HCT116 (cell line): ENCODE data around the gene ESPN. TPM values are rescaled to one million over a fixed set of nuclear protein-coding genes. Genes with fewer than 3 reads are reported as not detected.

ENCODE experiments used
- ATAC-seq: fragments of 200-7000 bp; cut with Tn5 transposase; 2 replicates; pipeline ENCODE4 v1.9.1; 2020; ENCODE audit warnings: mild to moderate bottlenecking, moderate library complexity
- BruUV-seq: library from RNA; stranded (reverse); fragments of 400-500 nt; replicated peaks from 2 replicates; lab custom pipeline; 2021; lab: Mats Ljungman, UMichigan
- CTCF ChIA-PET: fragments of 300-600 bp; sonication (Branson Sonifier 250); formaldehyde crosslinking; loops from one replicate; lab custom pipeline; 2021; ENCODE audit warnings: antibody characterized with exemption; lab: Charles Lee
- POLR2A ChIA-PET: fragments of 300-600, 350-600 bp; sonication (Branson Sonifier 250); formaldehyde crosslinking; loops from one replicate; lab custom pipeline; 2021; ENCODE audit warnings: antibody characterized with exemption; lab: Charles Lee
- RAD21 ChIA-PET, 2 experiments: fragments of 300-600 bp; sonication (Branson Sonifier 250); formaldehyde crosslinking; loops; one replicate each; lab custom pipeline; 2023; ENCODE audit warnings: low total read pairs in 2 of 2; ENCODE audit not compliant: uncharacterized antibody in 2 of 2, unreplicated experiment in 2 of 2, low non-redundant PET in 1 of 2; lab: Charles Lee
- DNase-seq: peaks from one replicate; pipeline ENCODE4 v3.0.0-alpha.2; 2010; ENCODE audit warnings: low read depth, low spot score
- H2AFZ ChIP-seq: fragments of 200-600 bp; shearing (Covaris generic), sonication (generic); 2 replicates; pipeline ENCODE4 v1.6.1; 2017; ENCODE audit warnings: low read depth, mixed run types, mixed read lengths, antibody characterized with exemption, low read length; ENCODE audit not compliant: poor library complexity, severe bottlenecking
- H3K27ac ChIP-seq: 2 replicates; pipeline ENCODE4 v1.5.1; 2012; ENCODE audit warnings: low read depth, low read length
- H3K27me3 ChIP-seq: fragments of 200-600 bp; sonication (generic); 2 replicates; pipeline ENCODE4 v1.6.1; 2016; ENCODE audit warnings: mixed run types, low read length, mixed read lengths; ENCODE audit not compliant: insufficient read depth
- H3K36me3 ChIP-seq, 2 experiments: fragments of 200-500 bp in 1 of 2; fragments of 200-600 bp in 1 of 2; sonication (Bioruptor generic) in 1 of 2; sonication (generic) in 1 of 2; 2 replicates each; pipeline versions ENCODE4 v1.5.1 to v1.6.1; 2014 to 2016; ENCODE audit warnings: low read length in 2 of 2, inconsistent platforms in 1 of 2, mixed read lengths in 1 of 2, mixed run types in 1 of 2; ENCODE audit not compliant: insufficient read depth in 2 of 2, control insufficient read depth in 1 of 2
- H3K4me1 ChIP-seq, 2 experiments: fragments of 200-600 bp in 1 of 2; sonication (generic) in 1 of 2; 2 replicates each; pipeline versions ENCODE4 v1.5.1 to v1.6.1; 2012 to 2017; ENCODE audit warnings: low read length in 2 of 2, inconsistent platforms in 1 of 2, mild to moderate bottlenecking in 1 of 2, mixed read lengths in 1 of 2, mixed run types in 1 of 2, moderate library complexity in 1 of 2; ENCODE audit not compliant: insufficient read depth in 2 of 2, control insufficient read depth in 1 of 2
- H3K4me2 ChIP-seq: fragments of 200-600 bp; sonication (generic); 2 replicates; pipeline ENCODE4 v1.6.1; 2017; ENCODE audit warnings: mixed run types, low read length, mixed read lengths
- H3K4me3 ChIP-seq, 2 experiments: fragments of 200-600 bp in 1 of 2; sonication (generic) in 1 of 2; replicated peaks in 1 of 2; 2 replicates each; pipeline ENCODE4 v1.5.1; 2011 to 2016; ENCODE audit warnings: low read length in 2 of 2, control low read depth in 1 of 2, low read depth in 1 of 2, mild to moderate bottlenecking in 1 of 2, mixed read lengths in 1 of 2, mixed run types in 1 of 2
- H3K79me2 ChIP-seq: fragments of 200-600 bp; sonication (generic); 2 replicates; pipeline ENCODE4 v1.6.1; 2017; ENCODE audit warnings: mild to moderate bottlenecking, mixed run types, low read length, moderate library complexity, mixed read lengths; ENCODE audit not compliant: insufficient read depth
- H3K9ac ChIP-seq: fragments of 200-600 bp; sonication (generic); 2 replicates; pipeline ENCODE4 v1.6.1; 2016; ENCODE audit warnings: low read length, mixed read lengths
- H3K9me2 ChIP-seq: fragments of 200-600 bp; sonication (generic), shearing (Covaris generic); 2 replicates; pipeline ENCODE4 v1.6.1; 2017; ENCODE audit warnings: mixed run types, mild to moderate bottlenecking, moderate library complexity; ENCODE audit not compliant: insufficient read depth
- H3K9me3 ChIP-seq, 2 experiments: fragments of 200-500 bp in 1 of 2; fragments of 200-600 bp in 1 of 2; sonication (Bioruptor generic) in 1 of 2; sonication (generic) in 1 of 2; 2 replicates each; pipeline ENCODE4 v1.6.1; 2014 to 2017; ENCODE audit warnings: low read length in 2 of 2, mixed read lengths in 2 of 2, inconsistent platforms in 1 of 2, low read depth in 1 of 2, mild to moderate bottlenecking in 1 of 2, mixed run types in 1 of 2, moderate library complexity in 1 of 2; ENCODE audit not compliant: control insufficient read depth in 1 of 2, insufficient read depth in 1 of 2
- H4K20me1 ChIP-seq: fragments of 200-600 bp; sonication (generic), shearing (Covaris generic); 2 replicates; pipeline ENCODE4 v1.6.1; 2017; ENCODE audit warnings: mixed run types, mild to moderate bottlenecking, moderate library complexity; ENCODE audit not compliant: insufficient read depth
- ATF3 ChIP-seq: IDR thresholded peaks from 2 replicates; pipeline ENCODE4 v1.6.1; 2012
- CBX3 ChIP-seq: IDR thresholded peaks from 2 replicates; pipeline ENCODE4 v1.6.1; 2012; ENCODE audit warnings: low read depth
- CTCF ChIP-seq, 3 experiments: fragments of 200-600 bp in 1 of 3; sonication (generic) in 1 of 3; IDR thresholded peaks in 2 of 3; conservative IDR thresholded peaks in 1 of 3; 2 replicates each; pipeline ENCODE4 v1.5.1; 2012 to 2017; ENCODE audit warnings: low read depth in 2 of 3, low read length in 2 of 3, antibody characterized with exemption in 1 of 3, borderline replicate concordance in 1 of 3, control low read depth in 1 of 3, mild to moderate bottlenecking in 1 of 3, mixed read lengths in 1 of 3, mixed run types in 1 of 3, moderate library complexity in 1 of 3; ENCODE audit not compliant: insufficient read depth in 1 of 3
- EZH2 ChIP-seq: fragments of 200-600 bp; sonication (generic); IDR thresholded peaks from 2 replicates; pipeline ENCODE4 v1.6.1; 2017; ENCODE audit warnings: antibody characterized with exemption, mixed run types
- FOSL1 ChIP-seq: IDR thresholded peaks from 2 replicates; pipeline ENCODE4 v1.6.1; 2012; ENCODE audit warnings: low read depth
- MAX ChIP-seq: IDR thresholded peaks from 2 replicates; pipeline ENCODE4 v1.6.1; 2012
- POLR2A ChIP-seq: IDR thresholded peaks from 2 replicates; pipeline ENCODE4 v1.7.0; 2011; ENCODE audit warnings: borderline replicate concordance; ENCODE audit not compliant: insufficient read depth, insufficient read length; ENCODE audit errors: extremely low read depth
- POLR2AphosphoS5 ChIP-seq: IDR thresholded peaks from 2 replicates; pipeline ENCODE4 v1.6.1; 2011; ENCODE audit warnings: mild to moderate bottlenecking, low read depth, low read length, moderate library complexity
- RAD21 ChIP-seq: IDR thresholded peaks from 2 replicates; pipeline ENCODE4 v1.6.1; 2012; ENCODE audit warnings: low read depth, mild to moderate bottlenecking
- REST ChIP-seq: IDR thresholded peaks from 2 replicates; pipeline ENCODE4 v1.6.1; 2012; ENCODE audit warnings: low read depth
- SP1 ChIP-seq: IDR thresholded peaks from 2 replicates; pipeline ENCODE4 v1.6.1; 2012; ENCODE audit warnings: low read depth
- TCF7L2 ChIP-seq: IDR thresholded peaks from 2 replicates; pipeline ENCODE4 v1.7.0; 2011; ENCODE audit warnings: borderline replicate concordance, inconsistent platforms; ENCODE audit not compliant: insufficient read depth, insufficient read length; ENCODE audit errors: extremely low read depth
- YY1 ChIP-seq: IDR thresholded peaks from 2 replicates; pipeline ENCODE4 v1.6.1; 2011; ENCODE audit warnings: low read length, low read depth, moderate library complexity, mild to moderate bottlenecking; ENCODE audit not compliant: insufficient replicate concordance; ENCODE audit errors: extremely low read depth
- ZBTB33 ChIP-seq: IDR thresholded peaks from 2 replicates; pipeline ENCODE4 v1.6.1; 2011; ENCODE audit warnings: mild to moderate bottlenecking, low read length, moderate library complexity; ENCODE audit not compliant: insufficient replicate concordance; ENCODE audit errors: extremely low read depth
- ZFX ChIP-seq: fragments of 450-650 bp; IDR thresholded peaks from 2 replicates; pipeline ENCODE4 v1.6.1; 2017
- ZNF274 ChIP-seq: fragments of 200-500 bp; sonication (Bioruptor generic); IDR thresholded peaks from 2 replicates; pipeline ENCODE4 v1.6.1; 2014; ENCODE audit warnings: mild to moderate bottlenecking, low read depth, low read length, inconsistent platforms
- intact Hi-C: fragments of 100-400 bp; cut with micrococcal nuclease; formaldehyde crosslinking; loops from 2 replicates; pipeline ENCODE4 v1.10.0; 2022
- total RNA-seq: library from RNA; stranded (reverse); gene quantifications from one replicate; pipeline ENCODE4 v1.2.1, GENCODE V29; 2021; ENCODE audit not compliant: unreplicated experiment

Gene ESPN
- total RNA-seq, 1 experiment from 2014 or later, result 114 TPM

GRCh38 chr1:6384962-6385361 is 39.6 kb upstream of the ESPN start (continued):
- no peak for TF ChIP-seq CTCF (IDR thresholded peaks at IDR 0.05 in 2 of 3, conservative IDR thresholded peaks at IDR 0.05 in 1 of 3; ENCODE audit: borderline replicate concordance in 1 of 3, insufficient read depth in 1 of 3, low read depth in 2 of 3, low read length in 2 of 3)
- no peak for TF ChIP-seq POLR2A
- TF ChIP-seq ATF3, result no peak
- TF ChIP-seq TCF7L2, result no peak

GRCh38 chr1:6385488-6386191 is 38.9 kb upstream of the ESPN start:
- Histone ChIP-seq H3K9me3 (no peaks in the 10 kb centered on the region), H3K79me2 (peaks cover 94% of the 10 kb centered on the region), H2AFZ (no peak overlapping the region), H3K9me2 (no peaks in the 10 kb centered on the region), H4K20me1 (no peaks in the 10 kb centered on the region), H3K9ac (peak overlapping the region; percentile 62), H3K36me3 (no peaks in the 10 kb centered on the region; a peak in 1 of 4 replicates), H3K27me3 (no peaks in the 10 kb centered on the region), H3K4me3 (peak overlapping the region; percentile 49 to 58), H3K4me1 (peaks cover 29 to 50% of the 10 kb centered on the region in 2 experiments), H3K4me2 (peak overlapping the region; percentile 87), H3K27ac (peak overlapping the region; percentile 62)
- ChIA-PET CTCF (interaction anchor here (1.2 kb wide), 2 partner anchors 11 to 181 kb away, joined by 3 read pairs; no protein-coding TSS in a partner anchor), POLR2A (interaction anchor here (2.1 kb wide), 1 partner anchor 8 kb away, joined by 12 read pairs; the partner anchor contains the start of gene ACOT7), RAD21 (no interaction called here)
- intact Hi-C loops, result no loop called here
- peak; percentile 77 for DNase-seq
- BruUV-seq, result no TSS peak
- ATAC-seq, result peak; percentile 81
- TF ChIP-seq FOSL1 (0 out of 2 replicates have a peak, but pooled peaks have one; percentile 37), MAX (peak; percentile 40; the same call in 1 of the 2 replicates), ZFX (no peak), REST (no peak), POLR2AphosphoS5 (peak; percentile 75), ZBTB33 (no peak), RAD21 (no peak), CBX3 (no peak), SP1 (peak; percentile 63), YY1 (peak; percentile 55), TCF7L2 (peak; percentile 42), EZH2 (no peak), ZNF274 (no peak)
